NCI-H2227 (cell line): ENCODE results near the gene MYH3.
"Not testable (repeated sequence)": the region's sequence is repeated elsewhere in the genome, so short reads cannot be mapped to it uniquely, and the experiment has no call there.

Source experiments
- DNase-seq: peaks from one replicate; lab custom pipeline; 2025; ENCODE audit not compliant: unreplicated experiment; lab: John Stamatoyannopoulos, UW

Gene MYH3

GRCh38 chr17:10657148-10657547 lies at the start of gene MYH3:
TSS of gene MYH3 (minus strand) at chr17:10657309. CDS start at chr17:10655064, 2,245 bp downstream.
- peak; percentile 10 for DNase-seq

DNA sequence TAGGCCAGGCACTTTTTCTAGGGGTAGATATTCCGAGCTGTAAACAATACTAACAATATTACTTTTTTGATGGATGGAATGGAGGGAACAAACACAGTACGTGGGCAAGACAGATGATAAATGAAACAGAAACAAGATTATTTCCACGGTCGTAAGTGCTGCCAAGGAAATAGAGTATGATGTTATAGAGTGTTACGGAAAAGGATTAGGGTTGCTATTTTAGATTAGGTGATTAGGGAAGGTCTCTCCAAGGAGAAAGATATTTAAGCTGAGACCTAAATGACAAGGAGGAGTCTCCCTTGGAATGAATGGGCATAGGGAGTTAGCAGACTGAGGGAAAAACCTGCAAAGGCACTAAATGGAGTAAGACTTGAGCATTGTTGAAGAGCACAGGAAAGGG lies 48.6 kb upstream of the MYH3 start:
- no peak for DNase-seq

DNA sequence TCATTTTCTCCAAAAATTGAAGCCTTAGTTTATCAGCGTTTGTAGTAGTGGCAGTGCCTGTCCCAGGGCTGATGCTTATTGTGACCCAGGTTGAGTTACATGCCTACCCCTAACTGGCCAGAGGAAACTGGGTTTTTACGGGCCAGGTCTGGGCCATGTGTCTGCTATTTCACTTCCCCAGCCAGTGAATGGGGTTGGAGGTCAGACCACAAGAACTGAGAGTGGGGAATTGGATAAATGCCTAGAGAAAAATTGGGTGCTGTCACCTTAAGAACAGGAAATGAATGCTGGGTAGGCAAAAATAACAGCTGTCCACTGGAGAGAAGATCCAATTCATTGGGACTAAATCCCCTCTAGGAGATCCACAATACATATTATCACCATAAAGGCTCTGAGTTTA lies 45.5 kb upstream of the MYH3 start:
- DNase-seq: no peak

- no peak for DNase-seq
Observed at GRCh38 chr17:10699856-10700255, 42.7 kb upstream of the MYH3 start.

- no peak for DNase-seq
Observed at GRCh38 chr17:10698096-10698818, 41.1 kb upstream of the MYH3 start.

- DNase-seq: peak; percentile 93
Observed at GRCh38 chr17:10697092-10698081, 40.3 kb upstream of the MYH3 start, which contains the start of the genes ADPRM and SCO1. TSS of gene ADPRM (plus strand) at chr17:10697594. CDS start at chr17:10704927, 7,333 bp downstream. TSS of gene SCO1 (minus strand) at chr17:10697533. CDS start at chr17:10697507, 26 bp downstream.

DNA sequence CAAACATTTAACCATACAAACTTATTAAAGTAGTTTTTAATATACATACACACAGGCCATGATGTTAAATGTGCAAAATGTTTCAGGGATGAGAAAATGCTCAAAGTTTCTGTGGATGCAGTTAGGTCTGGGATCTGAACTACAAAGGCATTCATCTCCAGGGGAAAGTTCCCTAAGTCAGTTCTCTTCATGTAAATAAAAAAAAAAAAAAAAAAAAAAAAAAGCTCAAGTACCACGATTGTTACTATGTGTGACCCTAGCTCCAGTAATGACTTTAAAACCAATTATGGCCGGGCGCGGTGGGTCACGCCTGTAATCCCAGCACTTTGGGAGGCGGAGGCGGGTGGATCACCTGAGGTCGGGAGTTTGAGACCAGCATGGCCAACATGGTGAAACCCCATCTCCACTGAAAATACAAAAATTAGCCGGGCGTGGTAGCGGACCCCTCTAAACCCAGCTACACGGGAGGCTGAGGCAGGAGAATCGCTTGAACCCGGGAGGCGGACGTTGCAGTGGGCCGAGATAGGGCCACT lies 38.8 kb upstream of the MYH3 start:
- DNase-seq: not testable (repeated sequence)

- DNase-seq: no peak
Observed at GRCh38 chr17:10687499-10687898, 30.4 kb upstream of the MYH3 start.

DNA sequence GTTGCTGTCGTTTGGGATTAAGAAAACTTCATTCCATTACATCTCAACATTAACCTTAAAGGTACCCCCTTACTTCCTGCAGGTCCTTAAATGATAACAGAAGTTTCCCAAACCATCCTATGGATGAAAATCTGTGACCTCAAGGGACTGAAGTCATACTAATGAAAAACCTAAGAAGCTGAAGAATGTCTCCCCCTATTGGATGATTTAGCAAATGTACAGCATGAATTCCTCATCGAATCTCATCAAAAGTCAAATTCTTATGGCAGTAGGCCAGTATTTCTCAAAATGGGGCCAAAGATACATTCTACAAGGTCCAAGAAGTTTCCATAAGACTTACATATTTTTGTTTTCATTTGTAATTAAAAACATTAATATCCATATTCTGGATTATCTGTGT lies 26.7 kb upstream of the MYH3 start:
- DNase-seq: peak; percentile 25

GRCh38 chr17:10681866-10682446 lies 24.8 kb upstream of the MYH3 start:
- DNase-seq: no peak

GRCh38 chr17:10674704-10675103 lies 17.6 kb upstream of the MYH3 start:
- no peak for DNase-seq

- DNase-seq: no peak
Observed at GRCh38 chr17:10673312-10673711, 16.2 kb upstream of the MYH3 start.

DNA sequence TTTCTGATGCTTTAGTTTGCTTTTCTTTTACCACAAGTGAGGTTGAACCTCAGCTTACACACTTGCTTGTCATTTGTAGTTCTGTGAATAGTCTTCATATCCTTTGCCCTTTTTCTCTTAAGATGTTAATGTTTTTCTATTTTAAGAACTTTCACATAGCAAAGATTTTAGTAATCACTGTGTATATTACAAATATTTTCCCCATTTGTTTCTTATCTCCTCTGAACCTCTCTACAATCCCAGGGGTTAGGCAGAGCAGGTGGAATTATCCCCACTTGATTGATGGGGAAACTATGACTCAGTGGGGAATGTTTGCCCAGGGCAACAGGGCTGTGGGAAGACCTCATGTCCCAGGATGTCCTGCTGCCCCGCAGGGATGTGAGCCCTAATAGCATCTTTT lies 11.7 kb upstream of the MYH3 start:
- DNase-seq: no peak

DNA sequence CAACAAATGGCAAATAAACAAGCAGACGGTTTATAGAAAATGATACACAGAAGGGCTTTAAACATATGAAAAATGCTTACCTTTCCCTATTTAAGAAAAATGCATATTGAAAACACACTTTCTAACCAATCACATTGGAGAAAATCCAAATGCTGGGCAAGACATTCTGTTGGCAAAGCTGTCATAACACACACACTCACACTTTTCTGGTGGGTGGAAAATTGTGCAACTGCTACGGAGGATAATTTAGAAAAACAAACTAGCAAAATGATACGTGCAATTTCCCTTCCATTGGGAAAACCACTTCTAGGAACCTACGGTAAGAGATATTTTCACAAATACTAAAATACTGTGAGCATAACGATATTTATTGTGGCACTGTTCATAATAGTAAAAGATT lies 9.8 kb upstream of the MYH3 start:
- DNase-seq: no peak

- no peak for DNase-seq
Observed at GRCh38 chr17:10664571-10664970, 7.5 kb upstream of the MYH3 start.

GRCh38 chr17:10663231-10663630 lies 6.1 kb upstream of the MYH3 start:
- no peak for DNase-seq

- no peak for DNase-seq
Observed at GRCh38 chr17:10661437-10661836, 4.3 kb upstream of the MYH3 start.

GRCh38 chr17:10657879-10658278 lies 770 bp upstream of the MYH3 start:
- DNase-seq: no peak

GRCh38 chr17:10653987-10654386 lies 3.1 kb downstream of the MYH3 start:
- DNase-seq: no peak

- no peak for DNase-seq
Observed at GRCh38 chr17:10652984-10653659, 4.0 kb downstream of the MYH3 start.

GRCh38 chr17:10651927-10652326 lies 5.2 kb downstream of the MYH3 start:
- no peak for DNase-seq
